ENCODE results near the gene ACSF2.
A peak's percentile ranks its signal among the peaks of the same experiment; 100 is the strongest.

ACSF2 gene

GRCh38 chr17:50520483-50520882 lies 94.5 kb downstream of the ACSF2 start:
- no peak for TF ChIP-seq CTCF (conservative IDR thresholded peaks at IDR 0.05; ENCODE audit: low read depth)
- no peak overlapping the region; the same call in 1 of the 2 replicates for H3K27ac ChIP-seq
- CTCF ChIA-PET: no interaction called here
- POLR2A ChIA-PET (ENCODE audit: low non-redundant PET): no interaction called here
- DNase-seq (ENCODE audit: low spot score): no peak

- ChIA-PET POLR2A (ENCODE audit: low non-redundant PET) (no interaction called here), CTCF (no interaction called here)
- no peak for TF ChIP-seq CTCF (conservative IDR thresholded peaks at IDR 0.05; ENCODE audit: low read depth)
- no peak overlapping the region for H3K27ac ChIP-seq
- no peak for DNase-seq (ENCODE audit: low spot score)
Measured at GRCh38 chr17:50521514-50521913, 95.5 kb downstream of the ACSF2 start.

- peak overlapping the region; percentile 81 for H3K27ac ChIP-seq
- POLR2A ChIA-PET (ENCODE audit: low non-redundant PET): no interaction called here
- TF ChIP-seq CTCF (conservative IDR thresholded peaks at IDR 0.05; ENCODE audit: low read depth): no peak
- CTCF ChIA-PET: interaction anchor here (0.7 to 1.3 kb wide), 4 partner anchors 10 to 36 kb away, joined by 3 to 6 read pairs (median 4); partner anchors contain the start of gene EPN3
- no peak for DNase-seq (ENCODE audit: low spot score)
Measured at GRCh38 chr17:50522766-50523165, 96.7 kb downstream of the ACSF2 start.

GRCh38 chr17:50523208-50523607 lies 97.2 kb downstream of the ACSF2 start:
- TF ChIP-seq CTCF (conservative IDR thresholded peaks at IDR 0.05; ENCODE audit: low read depth): no peak
- DNase-seq (ENCODE audit: low spot score): peak; percentile 80
- POLR2A ChIA-PET (ENCODE audit: low non-redundant PET): no interaction called here
- CTCF ChIA-PET: interaction anchor here (0.7 to 1.3 kb wide), 4 partner anchors 9 to 36 kb away, joined by 3 to 6 read pairs (median 4); partner anchors contain the start of gene EPN3
- H3K27ac ChIP-seq: peak overlapping the region; percentile 81
